ENCODE data around the gene SCD5.

SCD5 gene

DNA sequence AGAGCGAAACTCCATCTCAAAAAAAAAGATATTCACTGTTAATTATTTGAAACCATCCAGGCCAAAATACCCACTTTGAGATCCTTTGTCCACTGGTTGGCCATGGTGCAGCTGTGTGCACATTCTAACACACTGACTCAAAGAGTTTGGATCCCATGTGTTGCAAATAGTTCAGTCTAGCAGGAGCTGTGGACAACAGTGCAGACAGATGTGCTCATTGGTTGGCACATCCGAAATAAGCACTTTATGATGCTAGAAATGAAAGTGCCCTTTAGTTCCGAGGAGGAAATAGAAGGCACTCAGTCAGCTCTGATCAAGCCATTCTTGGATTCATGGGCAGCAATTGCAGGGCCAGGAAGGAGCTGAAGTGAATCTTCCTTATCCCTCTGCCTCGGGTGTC is 173.8 kb downstream of the SCD5 start:
- no peak for DNase-seq

- DNase-seq: no peak
Observed at GRCh38 chr4:82623121-82623683, 175.4 kb downstream of the SCD5 start.

GRCh38 chr4:82621251-82621650 is 177.3 kb downstream of the SCD5 start:
- DNase-seq: no peak

DNA sequence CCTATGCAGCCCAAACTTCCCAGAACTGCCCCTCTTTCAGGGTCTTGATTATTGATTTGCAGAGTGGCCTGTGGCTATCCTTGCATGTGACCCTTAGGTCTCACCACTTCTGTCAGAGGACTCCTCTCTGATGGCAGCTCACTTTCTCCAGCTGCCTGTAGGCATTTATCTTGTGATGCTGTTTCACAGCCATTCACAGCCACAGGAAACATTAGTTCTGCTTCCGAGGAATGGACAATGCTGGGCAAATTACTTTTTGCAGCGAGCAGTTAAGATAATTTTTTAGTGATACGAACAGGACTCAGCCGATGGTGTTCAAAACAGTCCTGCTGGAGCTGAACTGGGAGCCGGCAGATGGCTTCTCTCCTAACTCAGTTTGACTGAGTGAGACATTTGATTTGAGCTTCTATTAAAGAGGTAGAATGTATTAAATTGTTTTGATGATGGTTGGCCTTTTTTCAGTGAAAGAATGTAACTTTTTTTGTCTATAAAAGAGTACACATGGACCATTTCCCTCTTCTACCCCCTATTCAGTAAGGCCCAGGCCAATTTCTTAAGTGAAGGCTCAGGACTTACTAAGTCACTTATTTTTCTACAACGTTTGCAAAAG is 178.4 kb downstream of the SCD5 start:
- DNase-seq: no peak

- no peak for DNase-seq
Observed at GRCh38 chr4:82618103-82618720, 180.4 kb downstream of the SCD5 start.

DNA sequence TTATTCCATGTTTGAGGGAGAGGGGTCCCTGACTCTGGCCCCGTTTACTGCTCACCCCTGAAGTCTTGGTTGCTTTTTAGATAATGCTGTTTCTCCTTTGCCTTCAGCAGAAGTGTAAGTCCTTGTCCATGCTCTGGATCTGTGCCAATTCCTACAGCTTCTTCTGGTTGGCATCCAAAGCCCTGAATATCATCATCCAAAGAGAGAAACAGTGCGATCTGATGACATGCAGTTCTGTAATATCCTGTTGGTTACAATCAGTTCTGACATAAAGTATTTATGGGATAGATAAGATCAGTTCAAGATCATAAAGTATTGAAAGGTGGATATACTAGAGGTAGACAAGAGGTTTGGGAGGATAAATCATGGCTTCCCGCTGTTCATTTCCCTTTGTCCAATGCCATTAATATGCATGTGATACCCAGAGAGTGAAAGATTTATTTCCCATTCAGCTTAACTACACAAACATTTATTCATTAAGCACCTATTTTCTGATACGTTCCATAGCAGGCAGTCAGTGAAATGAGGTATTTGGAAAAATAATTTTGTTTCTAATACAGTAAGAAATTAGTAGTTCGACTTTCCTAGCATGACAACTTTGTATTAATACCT is 183.7 kb downstream of the SCD5 start:
- no peak for DNase-seq

- no peak for DNase-seq
Observed at GRCh38 chr4:82613121-82613520, 185.5 kb downstream of the SCD5 start.

DNA sequence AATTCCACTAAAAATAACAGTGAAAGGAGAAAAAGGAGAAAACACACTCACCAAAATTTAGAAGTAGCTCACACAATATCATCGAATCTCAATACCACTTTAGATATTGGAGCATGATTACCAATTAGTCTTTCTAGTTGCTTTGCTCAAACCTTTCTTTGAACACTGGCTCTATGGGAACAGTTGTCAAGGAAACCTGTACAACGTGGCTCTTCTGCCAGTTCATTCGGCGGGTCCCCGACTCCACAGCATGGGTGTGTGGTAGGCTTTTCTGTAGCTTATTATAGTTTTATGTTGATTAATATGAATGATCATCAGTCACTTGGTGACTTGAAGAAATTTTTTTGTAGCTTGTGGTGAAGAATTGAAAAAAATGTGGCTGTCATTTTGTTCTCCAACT is 186.6 kb downstream of the SCD5 start:
- DNase-seq: no peak

DNA sequence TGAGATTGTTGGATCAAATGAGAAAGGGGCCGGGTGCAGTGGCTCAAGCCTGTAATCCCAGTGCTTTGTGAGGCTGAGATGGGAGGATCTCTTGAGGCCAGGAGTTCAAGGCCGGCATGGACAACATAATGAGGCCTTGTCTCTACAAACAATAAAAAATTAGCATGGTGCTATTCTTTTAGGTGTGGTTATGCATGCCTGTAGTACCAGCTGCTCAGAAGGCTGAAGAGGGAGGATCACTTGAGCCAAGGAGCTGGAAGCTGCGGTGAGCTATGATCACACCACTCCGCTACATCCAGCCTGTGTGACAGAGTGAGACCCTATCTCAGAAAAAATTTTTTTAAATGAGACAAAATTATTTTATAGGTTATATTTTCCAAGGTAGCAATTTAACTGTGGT is 187.1 kb downstream of the SCD5 start:
- DNase-seq: no peak

GRCh38 chr4:82610041-82610440 is 188.6 kb downstream of the SCD5 start:
- DNase-seq: no peak

DNA sequence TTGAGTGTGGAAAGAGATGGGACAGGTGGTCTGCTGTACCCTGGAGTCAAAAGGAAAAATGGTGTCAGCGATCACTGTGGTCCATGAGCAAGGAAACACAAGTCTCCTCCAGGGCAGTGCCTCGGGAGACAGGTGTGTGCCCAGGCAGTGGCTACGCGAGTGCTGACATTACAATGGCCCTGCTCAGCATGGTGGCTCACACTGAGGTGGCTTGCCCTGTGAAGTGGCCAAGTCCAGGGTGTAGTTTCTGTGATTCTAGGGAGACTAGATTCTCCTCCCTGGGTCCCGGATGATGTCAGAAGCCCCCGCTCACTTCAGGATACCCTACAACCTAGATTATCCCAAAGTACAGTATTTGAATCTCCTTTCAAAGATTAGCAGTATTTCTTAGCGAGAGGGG is 192.0 kb downstream of the SCD5 start:
- DNase-seq: no peak

DNA sequence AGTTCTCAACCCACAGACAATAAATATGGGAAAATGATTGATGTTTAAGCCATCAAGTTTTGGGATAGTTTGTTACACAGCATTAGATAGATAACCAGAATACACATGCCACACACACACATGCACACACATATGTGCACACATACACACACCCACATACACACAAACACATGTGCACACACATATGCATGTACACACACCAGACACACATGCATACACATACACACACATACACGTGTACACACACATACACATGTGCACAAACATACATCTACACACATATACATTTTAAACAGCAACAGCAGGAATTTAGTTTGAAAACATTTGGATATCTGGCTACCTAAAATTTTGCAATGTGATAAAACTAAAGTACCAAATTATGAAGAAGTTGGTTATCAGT is 194.1 kb downstream of the SCD5 start:
- no peak for DNase-seq

DNA sequence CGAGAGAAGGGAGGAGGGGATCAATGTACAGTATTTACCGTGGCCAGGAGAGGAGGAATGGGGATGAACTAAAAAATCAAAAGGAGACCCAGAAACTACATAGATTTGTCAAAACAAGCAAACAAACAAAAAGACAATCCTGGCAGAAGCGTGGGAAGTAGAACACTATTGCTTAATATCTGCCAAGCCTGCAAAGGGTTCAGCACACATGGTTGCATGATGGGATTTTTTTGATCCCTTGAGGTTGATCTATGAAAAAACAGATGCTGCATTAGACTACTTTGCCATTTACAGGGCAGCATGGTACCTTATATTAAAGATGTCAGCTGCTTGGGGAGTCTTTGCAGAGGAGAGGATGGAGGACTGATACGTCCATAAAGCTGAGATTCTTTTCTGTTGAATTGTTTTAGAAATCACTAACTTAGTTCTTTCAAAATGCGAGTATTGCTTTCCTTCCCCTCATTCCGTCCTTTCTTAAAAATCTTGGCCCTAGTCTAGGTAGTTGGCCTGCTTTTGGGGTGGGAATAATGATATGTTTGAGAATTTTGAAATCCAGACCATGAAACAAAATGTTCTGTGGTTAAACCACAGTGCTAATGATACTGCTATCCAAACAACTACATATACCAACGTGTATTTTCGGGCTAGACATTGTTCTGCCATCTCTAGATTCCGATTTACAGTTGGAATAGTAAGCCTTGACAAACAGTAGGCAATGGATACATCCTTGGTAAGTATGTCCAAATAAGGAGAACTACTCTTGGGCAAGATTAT is 197.2 kb downstream of the SCD5 start:
- DNase-seq: no peak

DNA sequence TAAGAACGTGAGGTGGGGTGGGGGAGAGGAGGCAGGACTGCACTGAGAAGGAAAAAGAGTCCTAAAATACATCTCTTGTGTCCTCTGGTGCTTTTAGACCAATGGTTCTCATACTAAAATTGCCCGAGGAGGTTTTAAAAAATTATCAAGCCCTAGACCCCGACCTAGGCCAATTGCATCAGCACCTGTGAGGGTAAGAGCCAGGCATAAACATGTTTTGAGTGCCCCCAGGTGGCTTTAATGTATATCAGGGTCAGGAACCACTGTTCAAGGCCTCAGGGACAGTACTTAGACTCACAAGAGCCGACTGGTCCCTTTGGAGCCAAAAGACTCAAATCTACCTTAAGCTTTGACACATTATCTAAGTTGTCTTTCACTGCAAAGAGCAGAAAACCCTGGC is 199.3 kb downstream of the SCD5 start:
- DNase-seq: no peak

DNA sequence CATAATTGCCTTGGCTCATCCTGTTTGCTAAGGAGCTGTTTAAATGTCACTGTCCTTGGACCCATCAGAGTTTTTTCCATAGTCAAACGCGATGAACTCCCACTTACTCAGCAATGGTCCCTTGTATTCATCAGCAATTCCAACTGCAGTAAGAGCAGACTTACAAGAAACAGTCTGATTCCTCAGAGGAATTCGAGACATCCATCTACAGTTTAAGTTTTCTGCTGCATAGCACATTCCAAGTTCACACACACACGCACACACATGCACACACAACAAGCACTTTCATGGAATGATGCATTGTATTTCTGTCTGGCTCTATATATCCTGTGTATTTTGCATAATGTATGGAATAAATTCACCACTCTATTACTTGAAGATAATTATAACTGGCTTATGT is 204.1 kb downstream of the SCD5 start:
- DNase-seq: no peak

DNA sequence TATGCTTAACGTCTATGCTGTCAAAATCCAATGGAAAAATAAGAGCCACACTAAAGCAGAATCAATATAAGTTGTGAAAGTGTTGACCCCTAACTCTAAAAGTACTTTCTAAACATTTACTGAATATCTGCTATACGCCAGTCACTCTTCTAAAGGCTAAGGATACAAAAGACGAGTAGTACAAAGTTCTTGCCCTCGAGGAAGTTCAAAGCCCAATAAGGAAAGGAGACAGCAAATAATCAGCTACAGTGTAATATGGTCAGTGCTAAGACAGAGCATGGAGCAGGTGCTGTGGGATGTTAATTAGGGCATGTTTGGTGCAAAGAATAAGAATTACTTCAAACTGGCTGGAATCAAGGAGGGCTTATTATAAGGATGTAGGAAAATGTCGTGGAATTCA is 205.2 kb downstream of the SCD5 start:
- DNase-seq: no peak

GRCh38 chr4:82592639-82593038 is 206.0 kb downstream of the SCD5 start:
- no peak for DNase-seq

DNA sequence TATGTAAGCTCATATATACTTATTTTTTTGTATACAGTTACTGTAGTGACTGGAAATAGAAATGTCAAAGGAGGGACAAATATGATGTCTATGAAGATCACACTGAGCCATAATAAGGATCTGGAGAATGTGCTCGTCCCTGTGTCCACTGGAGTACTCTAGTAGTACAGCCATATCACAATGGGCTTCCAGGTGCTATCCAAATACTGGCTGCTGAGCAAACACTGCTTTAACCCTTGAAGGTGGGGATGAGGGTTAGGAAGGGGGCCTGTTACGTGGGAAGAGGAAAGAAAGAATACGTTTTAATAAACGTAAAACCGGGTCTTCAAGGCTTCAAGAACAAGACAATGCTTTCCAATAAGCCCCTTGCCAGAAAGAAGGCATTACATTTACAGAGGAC is 207.0 kb downstream of the SCD5 start:
- DNase-seq: no peak

DNA sequence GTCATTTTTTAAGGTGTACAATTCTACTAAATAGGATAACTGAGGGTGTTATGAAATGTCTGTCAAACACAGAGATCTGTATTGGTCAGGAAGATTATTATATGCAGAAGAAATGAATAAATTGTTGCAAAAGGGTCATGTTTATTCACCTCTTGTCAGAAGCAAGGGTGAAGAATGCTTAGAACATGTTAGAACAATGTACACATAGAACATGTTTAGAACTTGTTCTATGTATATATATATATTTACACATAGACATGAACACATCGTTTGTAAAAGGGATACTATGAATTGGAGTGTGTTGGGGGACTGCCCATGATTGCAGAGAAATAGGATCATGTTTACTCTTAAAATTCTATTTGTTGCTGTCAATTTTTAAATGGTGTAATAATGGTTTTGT is 208.8 kb downstream of the SCD5 start:
- no peak for DNase-seq

DNA sequence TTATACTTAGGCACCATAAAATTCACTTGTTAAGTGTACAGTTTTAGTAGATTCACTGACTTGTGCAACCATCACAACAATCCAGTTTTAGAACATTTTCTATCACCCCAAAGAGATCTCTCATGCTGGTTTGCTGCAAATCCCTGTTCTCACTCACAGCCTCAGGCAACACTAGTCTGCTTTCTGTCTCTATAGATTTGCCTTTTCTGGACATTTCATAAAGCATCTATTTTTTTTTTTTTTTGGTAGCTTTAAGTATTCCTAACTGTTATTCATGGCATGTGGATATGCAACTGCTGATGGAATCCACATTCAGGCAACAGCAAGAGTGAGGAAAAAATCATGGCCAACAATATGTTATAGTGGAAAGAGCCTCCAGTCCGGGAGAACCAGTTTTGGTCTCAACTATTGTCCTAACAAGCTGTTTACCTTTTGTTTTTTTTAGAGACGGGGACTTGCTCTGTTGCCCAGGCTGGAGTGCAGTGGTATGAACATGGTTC is 209.8 kb downstream of the SCD5 start:
- no peak for DNase-seq

GRCh38 chr4:82587826-82588540 is 210.6 kb downstream of the SCD5 start:
- no peak for DNase-seq

GRCh38 chr4:82585690-82586435 is 212.7 kb downstream of the SCD5 start:
- no peak for DNase-seq

All from CD4-positive, alpha-beta T cell treated with Interleukin-6 for 4 hours (primary cell).